Embryonic facial prominence (tissue), 1 donor: ENCODE results near the gene PLAC9.

ENCODE experiments used
- DNase-seq: peaks from one replicate; pipeline ENCODE4 v3.0.0-alpha.2; 2016; ENCODE audit errors: extremely low spot score

The PLAC9 gene

GRCh38 chr10:80183436-80183835 is 50.9 kb downstream of the PLAC9 start:
- DNase-seq, result no peak

GRCh38 chr10:80184291-80184690 is 51.8 kb downstream of the PLAC9 start:
- no peak for DNase-seq

GRCh38 chr10:80185578-80186299 is 53.2 kb downstream of the PLAC9 start:
- no peak for DNase-seq

GRCh38 chr10:80186364-80187012 is 54.0 kb downstream of the PLAC9 start:
- no peak for DNase-seq

GRCh38 chr10:80187060-80187459 is 54.5 kb downstream of the PLAC9 start:
- DNase-seq, result no peak

- DNase-seq, result no peak
These were observed 55.2 kb downstream of the PLAC9 start for GRCh38 chr10:80187465-80188409.

GRCh38 chr10:80188713-80189112 is 56.2 kb downstream of the PLAC9 start:
- no peak for DNase-seq

GRCh38 chr10:80191589-80192270 is 59.2 kb downstream of the PLAC9 start:
- DNase-seq, result no peak

GRCh38 chr10:80192553-80192952 is 60.0 kb downstream of the PLAC9 start:
- DNase-seq, result no peak

- DNase-seq, result no peak
These were observed 62.0 kb downstream of the PLAC9 start for GRCh38 chr10:80194373-80195045.
